ENCODE measurements around the gene AOC1. TPM values are rescaled to one million over a fixed set of nuclear protein-coding genes. Genes with fewer than 3 reads are reported as not detected.

The AOC1 gene
- total RNA-seq, 1 experiment from 2014 or later: not detected

DNA sequence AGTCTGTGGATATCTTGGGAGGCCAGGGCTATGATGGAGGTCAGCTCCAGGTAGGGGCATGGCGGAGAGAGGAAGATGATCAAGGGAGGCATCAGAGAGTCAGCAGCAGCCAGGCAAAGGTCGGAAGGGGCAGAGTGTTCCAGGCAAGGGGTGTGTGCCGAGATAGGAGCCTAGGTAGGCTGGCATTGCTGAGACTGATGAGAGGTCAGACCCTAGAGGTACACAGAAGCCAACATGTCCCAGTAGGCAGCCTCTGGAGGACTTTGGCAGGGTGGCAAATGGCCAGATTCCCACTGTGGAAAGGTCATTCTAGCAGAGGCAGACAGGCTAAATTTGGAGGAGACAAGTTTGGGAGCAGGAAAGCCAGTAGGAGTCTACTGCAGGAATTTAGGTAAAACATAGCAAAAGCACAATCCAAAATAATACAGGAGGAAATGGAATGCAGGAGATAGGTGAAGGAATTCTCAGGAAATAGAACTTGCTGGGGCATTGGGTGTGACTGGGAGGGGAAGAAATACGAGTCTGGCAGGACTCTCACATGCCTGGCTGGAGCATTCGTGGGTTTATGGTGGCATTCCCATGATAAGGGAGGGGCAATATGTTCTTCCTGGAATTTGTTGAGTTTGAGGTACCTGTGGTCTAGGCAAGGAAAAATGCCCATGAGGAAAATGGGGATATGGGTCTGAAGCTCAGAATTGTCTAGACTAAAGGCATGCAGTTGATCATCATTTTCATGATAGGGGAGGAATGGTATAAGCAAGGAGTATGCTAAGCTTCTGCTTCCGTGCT is 26.1 kb upstream of the AOC1 start:
- intact Hi-C loops (cut with micrococcal nuclease): no loop called here
- no peak for TF ChIP-seq EZH2 (IDR thresholded peaks at IDR 0.05; ENCODE audit: low read length, unreplicated experiment)
- TF ChIP-seq, protein P1, sequence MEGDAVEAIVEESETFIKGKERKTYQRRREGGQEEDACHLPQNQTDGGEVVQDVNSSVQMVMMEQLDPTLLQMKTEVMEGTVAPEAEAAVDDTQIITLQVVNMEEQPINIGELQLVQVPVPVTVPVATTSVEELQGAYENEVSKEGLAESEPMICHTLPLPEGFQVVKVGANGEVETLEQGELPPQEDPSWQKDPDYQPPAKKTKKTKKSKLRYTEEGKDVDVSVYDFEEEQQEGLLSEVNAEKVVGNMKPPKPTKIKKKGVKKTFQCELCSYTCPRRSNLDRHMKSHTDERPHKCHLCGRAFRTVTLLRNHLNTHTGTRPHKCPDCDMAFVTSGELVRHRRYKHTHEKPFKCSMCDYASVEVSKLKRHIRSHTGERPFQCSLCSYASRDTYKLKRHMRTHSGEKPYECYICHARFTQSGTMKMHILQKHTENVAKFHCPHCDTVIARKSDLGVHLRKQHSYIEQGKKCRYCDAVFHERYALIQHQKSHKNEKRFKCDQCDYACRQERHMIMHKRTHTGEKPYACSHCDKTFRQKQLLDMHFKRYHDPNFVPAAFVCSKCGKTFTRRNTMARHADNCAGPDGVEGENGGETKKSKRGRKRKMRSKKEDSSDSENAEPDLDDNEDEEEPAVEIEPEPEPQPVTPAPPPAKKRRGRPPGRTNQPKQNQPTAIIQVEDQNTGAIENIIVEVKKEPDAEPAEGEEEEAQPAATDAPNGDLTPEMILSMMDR (conservative IDR thresholded peaks at IDR 0.05; ENCODE audit: low read depth, low read length): no peak
- TF ChIP-seq EZH2phosphoT487 (IDR thresholded peaks at IDR 0.05; ENCODE audit: borderline replicate concordance, low read length): no peak
- Histone ChIP-seq H3K9me2 (replicated peaks; ENCODE audit: low read length) (no peaks in the 10 kb centered on the region), H3K4me1 (ENCODE audit: insufficient read depth, low read length) (no peaks in the 10 kb centered on the region), H3K9ac (ENCODE audit: low read length) (no peak overlapping the region), H3K27me3 (ENCODE audit: low read length) (peaks cover 60% of the 10 kb centered on the region), H3K4me2 (ENCODE audit: low read length) (no peak overlapping the region), H3K36me3 (ENCODE audit: low read depth, low read length) (no peaks in the 10 kb centered on the region), H3K4me3 (ENCODE audit: low read length) (no peak overlapping the region), H4K20me1 (ENCODE audit: low read length) (no peaks in the 10 kb centered on the region), H3K27ac (ENCODE audit: low read length) (no peak overlapping the region), H3K79me2 (ENCODE audit: low read length) (no peaks in the 10 kb centered on the region), H2AFZ (ENCODE audit: low read length) (no peak overlapping the region), H3F3A (ENCODE audit: low read length, unreplicated experiment) (no peaks in the 10 kb centered on the region), H3K9me3 (ENCODE audit: low read length) (no peaks in the 10 kb centered on the region)
- BruUV-seq (replicated peaks): no TSS peak
- CTCF ChIA-PET: no interaction called here
- ATAC-seq: no peak
- POLR2A ChIA-PET (ENCODE audit: unreplicated experiment): no interaction called here
- no peak for DNase-seq

DNA sequence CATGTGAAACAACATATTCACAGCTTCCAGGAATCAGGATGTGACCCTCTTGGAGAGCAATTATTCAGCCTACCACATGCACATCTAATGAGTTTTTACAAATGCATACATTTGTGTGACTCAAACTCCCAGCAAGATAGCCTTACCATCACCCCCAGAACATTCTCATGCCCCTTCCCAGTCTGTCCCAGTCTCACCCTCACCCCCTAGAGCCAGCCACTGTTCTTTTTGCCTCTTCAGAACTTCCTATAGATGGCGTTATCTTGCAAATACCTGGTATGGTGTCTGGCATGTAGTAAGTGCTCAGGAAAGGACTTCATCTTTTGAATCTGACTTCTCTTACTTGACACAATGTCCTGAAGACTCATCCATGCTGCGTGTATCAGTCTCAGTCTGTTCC is 23.9 kb upstream of the AOC1 start:
- intact Hi-C loops (cut with micrococcal nuclease): no loop called here
- H4K20me1 ChIP-seq (ENCODE audit: low read length): no peaks in the 10 kb centered on the region
- no peak for ATAC-seq
- H3K27ac ChIP-seq (ENCODE audit: low read length): no peak overlapping the region
- H3K4me2 ChIP-seq (ENCODE audit: low read length): no peak overlapping the region
- BruUV-seq (replicated peaks): no TSS peak
- no peaks in the 10 kb centered on the region for H3K79me2 ChIP-seq (ENCODE audit: low read length)
- no peaks in the 10 kb centered on the region for H3F3A ChIP-seq (ENCODE audit: low read length, unreplicated experiment)
- H3K9me2 ChIP-seq (replicated peaks; ENCODE audit: low read length): no peaks in the 10 kb centered on the region
- H3K9me3 ChIP-seq (ENCODE audit: low read length): no peaks in the 10 kb centered on the region
- H2AFZ ChIP-seq (ENCODE audit: low read length): no peak overlapping the region
- H3K9ac ChIP-seq (ENCODE audit: low read length): no peak overlapping the region
- DNase-seq: no peak
- TF ChIP-seq EZH2 (IDR thresholded peaks at IDR 0.05; ENCODE audit: low read length, unreplicated experiment): no peak
- TF ChIP-seq, protein P1 (conservative IDR thresholded peaks at IDR 0.05; ENCODE audit: low read depth, low read length): no peak
- TF ChIP-seq EZH2phosphoT487 (IDR thresholded peaks at IDR 0.05; ENCODE audit: borderline replicate concordance, low read length): no peak
- POLR2A ChIA-PET (ENCODE audit: unreplicated experiment): no interaction called here
- H3K4me1 ChIP-seq (ENCODE audit: insufficient read depth, low read length): no peaks in the 10 kb centered on the region
- peaks cover 49% of the 10 kb centered on the region for H3K27me3 ChIP-seq (ENCODE audit: low read length)
- H3K36me3 ChIP-seq (ENCODE audit: low read depth, low read length): no peaks in the 10 kb centered on the region
- no peak overlapping the region for H3K4me3 ChIP-seq (ENCODE audit: low read length)
- CTCF ChIA-PET: no interaction called here

DNA sequence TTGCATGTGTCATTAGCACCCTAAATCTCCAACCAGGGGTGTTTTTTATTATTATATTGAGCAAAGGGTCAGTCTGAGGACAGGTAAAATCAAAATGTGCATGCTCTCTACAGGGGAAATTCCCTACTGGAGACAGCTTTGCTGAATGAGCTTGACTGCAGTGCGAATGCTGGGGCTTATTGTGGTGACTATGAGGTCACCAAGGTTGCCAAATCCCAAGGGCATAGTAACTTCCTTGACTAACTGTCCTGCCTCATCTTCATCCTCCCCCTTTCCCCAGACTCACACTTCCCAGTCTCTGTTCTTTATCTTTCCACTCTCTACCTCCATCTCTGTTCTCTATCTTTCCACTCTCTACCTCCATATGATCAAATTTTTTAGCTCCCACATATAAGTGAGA is 22.9 kb upstream of the AOC1 start:
- CTCF ChIA-PET: no interaction called here

More for the DNA sequence above, 22.9 kb upstream of the AOC1 start:
- Histone ChIP-seq H3K4me3 (ENCODE audit: low read length) (no peak overlapping the region), H3K36me3 (ENCODE audit: low read depth, low read length) (no peaks in the 10 kb centered on the region), H3K9me2 (replicated peaks; ENCODE audit: low read length) (no peaks in the 10 kb centered on the region), H3K9ac (ENCODE audit: low read length) (no peak overlapping the region), H3K4me2 (ENCODE audit: low read length) (no peak overlapping the region), H3K79me2 (ENCODE audit: low read length) (no peaks in the 10 kb centered on the region), H3K4me1 (ENCODE audit: insufficient read depth, low read length) (no peaks in the 10 kb centered on the region), H4K20me1 (ENCODE audit: low read length) (no peaks in the 10 kb centered on the region), H3K27me3 (ENCODE audit: low read length) (peaks cover 48% of the 10 kb centered on the region), H3F3A (ENCODE audit: low read length, unreplicated experiment) (no peaks in the 10 kb centered on the region), H2AFZ (ENCODE audit: low read length) (no peak overlapping the region), H3K27ac (ENCODE audit: low read length) (no peak overlapping the region), H3K9me3 (ENCODE audit: low read length) (no peaks in the 10 kb centered on the region)
- DNase-seq (no peak), ATAC-seq (no peak)
- TF ChIP-seq EZH2phosphoT487 (IDR thresholded peaks at IDR 0.05; ENCODE audit: borderline replicate concordance, low read length) (no peak), EZH2 (IDR thresholded peaks at IDR 0.05; ENCODE audit: low read length, unreplicated experiment) (no peak)
- TF ChIP-seq, protein P1 (conservative IDR thresholded peaks at IDR 0.05; ENCODE audit: low read depth, low read length): no peak
- BruUV-seq (replicated peaks): no TSS peak
- POLR2A ChIA-PET (ENCODE audit: unreplicated experiment): no interaction called here
- intact Hi-C loops (cut with micrococcal nuclease): no loop called here

Measured in PC-3 (cell line).